ENCODE data around the gene ARL5C.

- no peak for TF ChIP-seq TSHZ2 (CRISPR knock-in tag; IDR thresholded peaks at IDR 0.05)
- TF ChIP-seq OSR1 (CRISPR knock-in tag; IDR thresholded peaks at IDR 0.05) = no peak
- TF ChIP-seq TOX (CRISPR knock-in tag; IDR thresholded peaks at IDR 0.05; ENCODE audit: borderline replicate concordance) = no peak
- no peak for TF ChIP-seq ZFP30 (CRISPR knock-in tag; IDR thresholded peaks at IDR 0.05)
- no peak for TF ChIP-seq ZFP3 (CRISPR knock-in tag; IDR thresholded peaks at IDR 0.05)
- no peak for TF ChIP-seq PATZ1 (CRISPR knock-in tag; IDR thresholded peaks at IDR 0.05; ENCODE audit: borderline replicate concordance)
- TF ChIP-seq ZNF565 (CRISPR knock-in tag; conservative IDR thresholded peaks at IDR 0.05; ENCODE audit: low read depth) = no peak
- TF ChIP-seq ZC3H10 (CRISPR knock-in tag; IDR thresholded peaks at IDR 0.05) = no peak
- TF ChIP-seq RARB (CRISPR knock-in tag; IDR thresholded peaks at IDR 0.05) = no peak
- no peak for TF ChIP-seq CSDC2 (CRISPR knock-in tag; IDR thresholded peaks at IDR 0.05)
- no peak for TF ChIP-seq TCF4 (CRISPR knock-in tag; IDR thresholded peaks at IDR 0.05; ENCODE audit: borderline replicate concordance)
- TF ChIP-seq ZNF8 (CRISPR knock-in tag; IDR thresholded peaks at IDR 0.05) = no peak
- no peak for TF ChIP-seq ARNTL (CRISPR knock-in tag; IDR thresholded peaks at IDR 0.05; ENCODE audit: borderline replicate concordance, low read depth)
Observed at GRCh38 chr17:39139161-39139511, 26.8 kb downstream of the ARL5C start.
